Right forelimb (tissue), 1 donor: Measurements from ENCODE around the gene CCER1.

ENCODE experiments used
- DNase-seq: peaks from one replicate; pipeline ENCODE4 v3.0.0-alpha.2; 2018

CCER1 gene

DNA sequence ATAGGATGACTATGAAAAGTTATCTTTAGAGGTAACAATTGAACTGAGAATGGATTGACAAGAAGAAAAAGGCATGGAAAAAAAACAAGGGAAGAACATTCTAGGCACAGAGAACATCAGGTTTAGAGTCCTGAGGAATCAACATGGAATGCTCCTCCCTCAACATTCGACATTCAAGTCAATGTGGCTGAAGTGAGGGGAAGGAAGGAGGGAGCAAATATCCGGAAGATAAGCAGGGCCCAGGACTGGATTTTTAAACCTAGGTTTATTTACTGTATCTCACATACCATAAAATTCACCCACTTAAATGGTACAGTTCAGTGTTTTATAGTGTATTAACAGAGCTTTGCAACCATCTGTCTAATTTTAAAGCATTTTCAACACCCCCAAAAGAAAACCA, 9.6 kb upstream of the CCER1 start:
- no peak for DNase-seq

DNA sequence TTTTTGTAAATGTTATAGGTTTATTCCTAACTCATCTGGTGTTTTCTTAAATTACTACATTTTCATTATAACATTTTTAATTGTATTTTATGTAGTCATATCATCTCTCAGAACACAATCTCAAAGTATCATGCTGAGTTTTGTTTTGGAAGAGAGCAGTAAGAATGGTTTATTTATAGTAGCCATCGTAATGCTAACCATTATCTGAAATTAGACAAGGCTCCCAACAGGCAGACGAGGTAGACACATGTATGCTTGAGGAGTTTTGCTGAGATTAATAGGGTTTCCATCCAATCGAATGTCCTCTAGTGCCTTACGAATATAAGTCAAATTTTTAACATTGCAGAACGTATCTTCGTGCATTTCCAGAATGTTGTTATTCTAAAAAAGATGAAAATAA, 9.0 kb upstream of the CCER1 start:
- no peak for DNase-seq

DNA sequence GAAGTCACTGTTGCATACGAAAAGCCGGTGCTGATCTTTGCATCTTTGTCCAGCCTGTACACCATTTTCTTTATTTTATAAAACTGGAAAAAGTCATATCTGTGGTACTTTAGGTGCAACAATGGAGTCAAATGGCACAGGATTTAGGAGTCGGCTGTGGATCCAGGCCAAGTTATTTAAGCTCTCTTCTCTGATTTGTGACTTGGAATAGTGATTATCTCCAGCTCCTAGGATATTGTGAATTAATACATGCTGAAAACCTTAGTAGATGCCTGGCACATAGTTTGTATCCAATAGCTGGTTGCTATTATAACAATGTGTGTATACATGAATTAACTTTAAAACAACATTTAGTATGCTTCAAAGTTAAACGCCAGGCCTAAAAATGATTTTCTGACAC, 6.2 kb upstream of the CCER1 start:
- DNase-seq: no peak

DNA sequence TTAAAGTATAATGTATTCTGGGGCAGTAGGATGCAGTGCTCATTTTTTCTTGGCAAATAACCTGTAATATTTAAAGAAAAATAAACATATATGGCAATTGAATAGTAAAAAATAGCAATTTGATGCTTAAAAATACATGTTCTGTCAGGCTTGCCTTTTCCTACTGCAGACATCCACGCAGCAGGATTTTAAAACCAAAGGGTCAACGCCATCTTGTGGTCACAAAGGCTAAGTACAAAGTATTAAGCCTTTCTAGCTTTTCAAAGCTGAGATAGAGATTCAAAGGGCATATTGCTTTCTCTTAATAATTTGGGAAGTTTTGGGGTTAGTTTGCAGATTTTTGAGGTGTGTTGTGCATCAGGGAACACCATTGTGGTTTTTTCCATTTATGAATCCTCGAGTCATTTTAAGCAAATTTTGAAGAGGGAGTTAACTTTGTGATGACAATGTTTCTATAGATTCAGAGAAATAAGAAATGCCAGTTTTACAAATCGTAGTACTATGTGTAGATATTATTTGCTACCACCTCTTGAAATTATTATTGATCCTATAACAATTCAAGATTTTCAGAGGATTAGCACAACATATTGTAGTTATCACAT, 4.7 kb upstream of the CCER1 start:
- DNase-seq: no peak

DNA sequence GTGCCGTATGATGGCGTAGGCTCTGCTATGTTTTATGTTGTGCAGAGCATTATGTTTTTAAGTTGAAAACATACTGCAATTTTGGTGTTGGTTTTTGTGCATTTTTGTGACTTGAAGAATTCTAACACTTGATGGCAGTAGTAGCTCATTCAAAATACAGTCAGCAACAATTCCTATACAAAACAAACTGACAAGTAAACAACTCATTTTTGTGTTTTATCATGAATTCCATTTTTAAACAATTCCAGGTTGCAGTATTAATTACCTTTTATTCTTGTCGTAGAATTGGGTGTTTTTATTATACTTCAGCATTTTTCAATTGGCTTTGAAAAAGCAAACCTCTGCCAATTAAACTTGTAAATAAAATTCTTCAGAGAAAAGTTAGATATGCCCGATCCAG, 4.1 kb upstream of the CCER1 start:
- DNase-seq: no peak

DNA sequence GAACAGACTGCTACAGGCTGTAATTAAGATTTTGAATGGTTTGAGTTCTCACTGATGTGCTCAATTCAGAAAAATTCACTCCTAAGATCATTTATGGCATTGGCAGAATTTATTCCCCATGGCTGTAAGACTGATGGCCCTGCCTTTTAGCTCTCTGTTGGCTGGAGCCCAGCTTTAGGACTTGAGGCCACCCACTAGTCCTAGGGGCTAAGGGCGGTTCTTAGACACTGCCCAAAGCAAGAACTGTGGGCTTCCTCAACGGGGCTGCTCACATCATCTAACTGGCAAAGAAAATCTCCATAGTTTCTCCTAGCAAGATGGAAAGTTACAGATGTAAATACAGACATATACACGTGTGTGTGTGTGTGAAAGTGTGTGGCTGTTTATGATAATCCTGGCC, 3.4 kb upstream of the CCER1 start:
- no peak for DNase-seq

DNA sequence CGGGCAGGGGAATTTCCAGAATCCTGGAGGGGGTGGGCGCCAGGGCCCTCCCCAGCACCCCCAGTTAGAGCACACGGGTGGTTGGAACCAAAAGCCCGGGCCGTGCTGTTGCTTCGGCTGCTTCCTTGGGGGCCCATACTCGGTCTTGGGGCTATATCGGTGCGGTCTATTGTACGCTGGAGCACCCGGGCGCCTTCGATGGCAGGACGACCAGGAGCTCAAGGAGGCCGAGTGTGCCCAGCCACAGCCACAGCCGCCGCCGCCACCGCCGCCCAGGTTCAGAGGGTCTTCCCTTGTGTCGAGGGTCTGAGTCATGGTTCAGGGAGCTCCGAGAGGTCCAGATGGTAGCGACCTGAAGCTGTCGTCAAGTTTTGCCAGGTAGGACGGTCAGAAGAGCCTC, 548 bp downstream of the CCER1 start:
- no peak for DNase-seq

DNA sequence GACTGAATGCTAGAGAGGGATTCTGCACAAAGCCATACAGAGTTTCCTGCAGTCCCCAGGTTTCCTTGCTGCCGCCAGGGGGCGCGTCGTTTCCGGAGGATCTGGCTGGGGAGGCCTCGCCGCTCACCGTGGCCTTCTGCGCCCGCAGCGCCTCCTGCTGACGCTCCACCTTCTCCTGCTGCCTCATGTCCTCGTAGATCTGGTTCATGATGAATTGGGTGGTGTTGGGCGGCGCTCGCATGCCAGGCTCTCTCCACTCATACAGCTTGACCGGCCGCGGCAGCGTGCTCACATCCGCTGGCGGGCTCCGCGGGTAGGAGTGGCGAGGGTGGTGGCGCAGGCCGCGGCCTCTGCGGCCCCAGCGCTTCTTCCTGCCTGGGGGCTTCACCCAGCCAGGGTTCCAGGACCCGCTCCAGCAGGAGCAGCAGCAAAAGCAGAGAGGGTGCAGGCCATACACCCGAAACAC, 987 bp downstream of the CCER1 start:
- no peak for DNase-seq

DNA sequence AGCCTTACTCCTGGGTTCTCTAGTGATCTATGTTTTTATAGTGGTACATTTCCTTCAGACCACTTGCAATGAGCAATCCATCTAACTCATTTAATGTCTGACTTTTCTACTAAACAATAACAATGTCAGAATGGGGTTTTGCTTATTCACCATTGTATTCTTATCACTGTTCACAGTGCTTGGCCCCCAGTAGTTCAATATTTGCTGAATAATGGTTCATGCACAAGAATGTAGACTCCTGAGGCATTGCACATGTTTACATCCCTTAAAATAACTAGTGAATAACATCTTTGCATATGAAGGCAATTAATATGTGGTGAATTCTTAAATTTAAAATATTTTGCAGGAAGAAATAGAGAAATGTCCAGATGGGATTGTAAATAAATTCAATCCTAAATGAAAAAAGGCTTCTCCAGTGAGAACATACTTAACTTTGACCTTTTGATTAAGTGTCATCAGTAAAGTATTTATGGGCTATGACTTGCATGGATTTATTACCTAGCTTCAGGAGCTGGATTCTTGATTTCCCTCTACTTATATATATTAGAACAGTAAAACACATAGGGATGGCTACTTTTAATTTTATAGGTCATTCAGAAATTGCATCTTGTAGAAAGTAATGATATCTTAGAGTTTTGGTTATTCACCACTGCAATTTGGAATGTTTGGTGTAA, 3.4 kb downstream of the CCER1 start:
- no peak for DNase-seq

DNA sequence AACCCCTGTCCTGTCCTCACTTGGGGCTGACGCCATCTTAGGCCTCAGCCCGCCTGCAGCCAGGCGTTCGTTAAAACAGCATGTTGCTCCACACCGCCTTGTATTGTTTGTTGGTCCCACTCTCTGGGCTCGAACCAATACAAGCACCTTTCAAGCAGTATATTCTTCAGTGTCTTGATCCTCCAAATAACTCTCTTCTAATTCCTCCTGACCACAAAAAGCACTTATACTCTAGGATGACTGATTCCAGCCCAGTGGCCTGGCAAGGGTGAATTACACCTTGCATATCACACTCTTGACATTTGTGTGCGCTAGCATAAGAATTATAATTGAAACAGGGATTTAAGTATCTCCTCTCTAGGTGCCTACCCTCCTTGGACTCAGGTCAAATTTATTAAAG, 7.1 kb downstream of the CCER1 start:
- DNase-seq: no peak

DNA sequence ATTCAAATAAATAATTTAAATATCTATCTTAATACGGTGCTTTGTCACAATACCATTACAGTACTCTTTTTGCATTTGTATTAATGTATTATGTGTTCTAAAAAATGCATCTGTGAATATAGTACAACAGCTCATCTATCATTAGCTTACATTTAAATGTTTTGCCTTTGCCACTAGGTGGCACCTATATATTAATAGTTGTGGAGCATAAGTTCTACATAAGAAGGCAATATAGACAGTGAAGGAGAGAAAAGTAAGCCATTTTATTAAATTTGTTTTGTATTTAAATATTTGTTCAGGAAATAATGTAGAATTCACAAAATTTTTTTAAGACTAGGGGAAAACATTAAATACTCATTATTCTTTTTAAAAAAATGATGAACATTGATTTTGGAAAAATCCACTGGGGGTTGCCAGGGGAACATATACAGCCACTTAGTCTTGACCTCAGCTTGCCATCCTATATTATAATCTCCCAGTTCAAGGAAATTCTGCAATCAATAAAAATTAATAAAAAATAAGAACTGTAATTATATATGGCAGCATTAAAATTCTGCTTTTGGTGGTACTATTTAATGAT, 9.8 kb downstream of the CCER1 start:
- no peak for DNase-seq

DNA sequence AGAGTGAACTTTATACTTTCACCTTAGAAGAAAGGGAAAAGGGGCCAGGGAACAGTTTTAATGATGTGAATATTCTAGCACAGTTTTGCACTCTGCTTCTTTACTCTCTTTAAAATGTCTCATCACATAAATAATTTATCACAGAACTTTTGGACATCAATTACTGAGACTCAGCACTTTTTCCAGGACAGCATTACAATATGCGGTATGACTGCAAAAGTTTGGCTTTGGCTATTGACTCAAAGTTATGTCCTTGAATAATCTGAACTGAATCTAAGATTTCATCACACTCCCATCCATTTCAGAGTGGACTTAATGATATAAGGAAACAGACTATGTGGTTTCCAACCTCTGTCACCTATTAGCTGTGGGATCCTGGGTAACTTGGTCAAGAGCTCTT, 11.7 kb downstream of the CCER1 start:
- DNase-seq: no peak

DNA sequence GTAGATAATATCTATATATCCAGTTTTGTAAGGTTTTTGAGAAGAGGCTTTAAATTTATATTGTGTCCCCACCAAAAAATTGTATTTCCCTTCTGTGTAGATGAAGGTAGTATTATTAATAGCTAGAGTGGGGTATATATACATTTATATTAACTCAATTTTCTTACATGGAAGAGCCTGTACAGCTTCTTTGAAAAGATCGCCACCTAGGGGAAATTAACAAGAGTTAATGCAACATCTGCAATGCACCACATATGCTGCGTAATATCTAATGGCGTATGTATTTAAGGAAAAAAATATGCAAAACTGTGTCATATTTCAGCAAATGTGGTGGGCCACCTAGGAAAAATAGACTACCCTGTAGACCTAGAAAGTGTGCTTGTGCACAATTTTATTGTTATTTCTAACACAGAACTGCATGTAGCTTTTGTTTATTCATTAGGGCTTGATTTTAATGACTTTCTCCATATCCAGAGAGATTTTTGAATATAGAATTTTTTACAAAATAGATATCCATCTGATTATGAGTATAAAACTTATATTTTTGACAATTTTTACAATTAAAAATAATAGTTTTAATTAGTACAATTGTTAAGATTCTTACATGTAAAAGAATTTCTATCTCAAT, 14.0 kb downstream of the CCER1 start:
- DNase-seq: no peak

DNA sequence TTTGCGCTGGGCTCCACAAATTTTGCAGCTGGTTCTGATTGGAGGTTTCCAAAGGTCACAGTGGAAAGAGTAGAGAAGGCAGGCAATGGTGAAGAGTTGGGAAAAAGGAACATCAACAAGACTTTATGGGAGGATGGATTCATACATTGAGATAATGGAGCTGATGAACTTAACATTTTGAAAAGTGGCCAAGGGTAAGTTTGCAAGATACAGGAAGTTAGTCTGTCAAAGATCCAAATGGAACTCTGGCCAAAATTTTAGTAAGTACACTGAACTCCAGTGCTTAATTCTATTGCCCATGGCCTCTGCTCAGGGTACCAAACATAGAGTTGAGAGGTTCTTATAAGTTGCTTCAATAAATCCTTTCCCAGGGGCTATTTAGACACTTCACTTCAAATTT, 15.6 kb downstream of the CCER1 start:
- no peak for DNase-seq

DNA sequence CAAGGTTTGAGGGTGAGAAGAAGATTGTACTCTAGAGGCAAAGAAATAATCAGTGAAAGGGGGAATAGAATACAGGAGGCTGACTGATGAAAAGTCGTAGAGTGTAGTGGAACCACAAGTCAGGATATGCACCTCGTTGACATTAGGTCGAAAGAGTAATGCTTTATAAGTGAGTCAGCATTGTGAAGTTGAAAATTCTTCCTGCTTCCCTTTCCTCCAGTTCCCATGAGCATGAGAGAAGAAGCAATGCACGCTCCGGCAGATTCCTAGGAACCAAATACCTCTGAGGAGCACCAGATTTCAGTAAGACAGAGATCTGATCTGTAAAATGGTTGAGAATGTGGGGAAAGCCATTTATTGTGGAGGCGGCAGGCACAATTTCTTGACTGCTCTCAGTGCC, 16.5 kb downstream of the CCER1 start:
- DNase-seq: no peak

DNA sequence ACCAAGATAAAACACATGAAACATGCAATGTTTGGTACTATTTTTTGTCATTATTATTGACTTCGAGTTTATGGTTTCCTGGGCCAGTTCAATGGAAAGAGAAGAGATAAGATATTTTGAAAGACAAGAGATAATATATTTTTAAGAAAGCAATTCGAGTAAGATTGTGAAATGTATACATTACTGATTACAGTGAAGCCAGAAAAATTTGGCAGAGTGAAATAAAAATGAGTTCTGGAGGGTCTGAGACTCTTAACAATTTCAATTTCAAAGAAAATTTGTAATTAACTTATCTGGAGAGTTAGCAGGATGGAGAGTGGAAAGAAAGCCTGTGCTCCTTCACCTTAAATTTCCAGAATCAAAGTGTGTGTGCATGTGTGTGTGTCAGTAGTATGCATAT, 17.3 kb downstream of the CCER1 start:
- no peak for DNase-seq

DNA sequence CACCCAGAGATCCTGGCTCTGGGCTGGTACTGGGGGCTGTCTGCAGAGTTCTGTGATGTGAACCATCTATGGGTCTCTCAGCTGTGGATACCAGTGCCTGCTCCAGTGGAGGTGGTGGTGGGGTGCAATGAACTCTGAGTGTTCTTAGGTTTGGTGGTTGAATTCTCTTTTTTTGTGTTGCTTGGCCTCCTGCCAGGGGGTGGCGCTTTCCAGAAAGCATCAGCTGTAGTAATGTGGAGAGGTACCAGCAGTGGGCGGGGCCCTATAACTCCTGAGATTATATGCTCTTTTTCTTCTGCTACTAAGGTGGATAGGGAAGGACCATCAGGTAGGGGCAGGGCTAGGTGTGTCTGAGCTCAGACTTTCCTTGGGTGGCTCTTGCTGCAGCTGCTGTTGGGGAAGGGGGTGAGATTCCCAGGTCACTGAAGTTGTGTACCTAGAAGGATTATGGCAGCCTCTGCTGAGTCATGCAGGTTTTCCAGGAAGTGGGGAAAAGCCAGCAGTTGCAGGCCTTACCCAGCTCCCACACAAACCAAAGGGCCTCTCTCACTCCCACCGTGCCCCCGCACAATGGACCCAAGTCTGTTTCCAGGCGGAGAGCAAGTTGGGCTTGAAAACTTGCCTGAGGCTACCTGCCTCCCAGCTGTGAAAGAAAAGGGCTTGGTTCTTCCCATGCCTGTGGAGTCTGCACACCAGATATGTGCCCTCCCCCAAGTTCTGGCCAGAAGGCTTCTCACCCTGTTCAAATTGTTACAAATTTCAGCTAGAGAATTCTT, 18.6 kb downstream of the CCER1 start:
- DNase-seq: no peak

DNA sequence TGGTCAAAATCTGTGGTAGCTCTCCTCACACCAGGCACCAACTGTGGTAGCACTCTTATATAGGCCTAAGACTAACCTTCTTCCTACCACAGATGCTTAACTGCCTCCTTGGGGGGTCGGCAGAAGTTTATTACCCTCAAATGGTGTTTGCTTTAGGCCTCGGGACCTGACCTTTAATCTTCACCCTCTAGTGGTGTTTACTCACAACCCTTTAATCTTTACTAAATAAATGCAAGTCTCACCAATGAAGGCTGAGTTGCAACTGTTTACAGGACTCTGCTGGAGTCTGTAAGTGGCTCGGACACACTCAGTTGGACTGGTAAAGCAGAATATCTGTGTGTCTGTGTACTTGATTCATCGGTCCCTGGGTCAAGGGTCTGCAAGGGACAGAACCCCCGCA, 29.4 kb downstream of the CCER1 start:
- DNase-seq: no peak

DNA sequence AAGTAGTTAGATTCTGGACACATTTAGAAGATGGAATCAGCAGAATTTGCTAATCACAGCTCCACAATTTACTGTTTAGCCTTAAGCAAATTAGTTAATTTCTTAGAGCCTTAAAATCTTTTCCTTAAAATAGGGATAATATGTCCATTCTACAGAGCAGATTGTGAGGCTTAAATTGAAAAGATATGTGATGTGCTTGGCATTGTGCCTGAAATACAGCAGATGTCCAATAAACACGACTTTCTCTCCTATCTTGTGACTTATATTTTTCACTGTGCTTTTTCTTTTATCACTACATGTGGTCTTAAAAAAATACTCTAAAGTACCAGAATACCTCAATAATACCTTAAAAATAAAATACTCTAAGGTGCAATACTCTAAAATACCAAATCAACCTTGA, 30.6 kb downstream of the CCER1 start:
- no peak for DNase-seq

DNA sequence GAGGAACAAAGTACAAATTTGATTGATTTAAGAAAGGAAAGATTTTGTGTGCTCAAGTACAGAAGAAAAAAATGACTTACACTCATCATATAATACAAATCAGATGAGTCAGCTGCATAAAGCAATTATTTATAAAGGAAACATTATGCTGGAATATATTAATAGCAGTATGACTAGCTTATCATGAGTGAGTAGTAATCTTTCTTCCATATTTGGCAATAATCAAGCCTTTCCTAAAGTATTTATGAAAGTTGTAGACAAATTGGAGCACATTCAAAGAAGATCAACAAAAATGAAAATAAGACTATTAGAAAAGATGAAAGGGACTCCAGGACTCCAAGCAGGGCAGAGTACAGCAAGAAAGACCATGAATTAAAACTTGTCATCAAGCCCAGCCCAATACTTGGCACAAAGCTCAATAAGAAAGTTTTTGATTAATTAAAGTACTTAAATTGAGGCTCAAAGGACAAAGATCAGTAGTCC, 32.8 kb downstream of the CCER1 start:
- no peak for DNase-seq

DNA sequence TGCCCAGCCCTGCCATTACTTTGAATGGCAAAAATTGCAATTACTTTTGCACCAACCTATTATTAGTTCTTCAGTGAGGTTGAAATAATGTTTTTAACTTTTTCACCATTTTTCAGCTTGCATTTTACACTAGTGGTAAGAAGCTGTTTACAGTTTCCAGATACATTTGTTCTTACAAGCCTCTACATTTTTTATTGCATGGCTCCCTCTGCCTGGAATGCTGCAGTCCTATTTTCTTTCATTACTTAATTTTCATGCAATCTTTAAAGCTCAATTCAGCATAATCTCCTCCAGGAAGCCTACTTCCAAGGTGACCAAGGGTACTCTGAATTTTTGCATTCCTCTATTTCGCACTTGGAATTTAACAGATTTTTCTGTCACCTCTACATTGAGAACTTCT, 33.4 kb downstream of the CCER1 start:
- DNase-seq: no peak

DNA sequence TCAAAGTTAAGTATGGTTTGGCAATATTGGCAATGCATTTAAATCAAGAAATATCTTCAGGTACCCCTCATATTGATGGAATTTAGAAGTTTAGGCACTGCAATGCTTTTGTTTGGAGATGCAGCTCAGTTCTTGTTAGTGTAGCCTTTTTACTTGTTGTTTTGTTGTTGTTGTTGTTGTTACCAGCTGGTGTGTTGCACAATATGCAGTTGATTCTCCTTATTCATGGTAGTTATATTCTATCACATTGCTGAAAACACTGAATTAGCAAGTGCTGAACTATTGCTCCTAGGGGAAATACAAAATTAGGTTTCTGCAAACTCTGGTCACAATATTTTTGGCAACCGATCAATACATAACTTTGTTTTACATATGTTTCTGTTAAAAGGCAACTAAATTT, 34.8 kb downstream of the CCER1 start:
- no peak for DNase-seq

DNA sequence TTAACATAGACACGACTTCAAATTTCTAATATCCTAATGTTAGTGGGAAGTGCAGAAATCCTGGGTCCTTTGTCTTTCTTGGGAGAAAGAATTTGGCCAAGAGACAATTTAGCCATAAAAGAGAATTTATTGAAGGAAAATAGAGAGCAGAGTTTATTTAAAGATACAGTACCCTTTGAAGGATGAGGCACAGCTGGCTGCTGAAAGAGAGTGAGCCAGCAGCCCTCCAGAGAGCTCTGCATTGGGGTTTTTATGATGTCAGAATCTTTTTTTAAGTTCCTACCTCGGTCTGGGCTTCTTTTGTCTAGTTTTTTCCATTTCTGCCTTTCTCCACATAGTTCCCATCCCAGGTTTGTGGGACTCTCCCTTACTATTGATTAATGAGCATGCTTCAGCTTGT, 37.5 kb downstream of the CCER1 start:
- DNase-seq: no peak
